ENCODE measurements around the gene ARL4C. TPM values are rescaled to one million over a fixed set of nuclear protein-coding genes. Genes with fewer than 3 reads are reported as not detected.

The ARL4C gene, protein sequence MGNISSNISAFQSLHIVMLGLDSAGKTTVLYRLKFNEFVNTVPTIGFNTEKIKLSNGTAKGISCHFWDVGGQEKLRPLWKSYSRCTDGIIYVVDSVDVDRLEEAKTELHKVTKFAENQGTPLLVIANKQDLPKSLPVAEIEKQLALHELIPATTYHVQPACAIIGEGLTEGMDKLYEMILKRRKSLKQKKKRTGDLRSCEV
- 10 to 100 TPM; 44.4 to 44.7 TPM for total RNA-seq

DNA sequence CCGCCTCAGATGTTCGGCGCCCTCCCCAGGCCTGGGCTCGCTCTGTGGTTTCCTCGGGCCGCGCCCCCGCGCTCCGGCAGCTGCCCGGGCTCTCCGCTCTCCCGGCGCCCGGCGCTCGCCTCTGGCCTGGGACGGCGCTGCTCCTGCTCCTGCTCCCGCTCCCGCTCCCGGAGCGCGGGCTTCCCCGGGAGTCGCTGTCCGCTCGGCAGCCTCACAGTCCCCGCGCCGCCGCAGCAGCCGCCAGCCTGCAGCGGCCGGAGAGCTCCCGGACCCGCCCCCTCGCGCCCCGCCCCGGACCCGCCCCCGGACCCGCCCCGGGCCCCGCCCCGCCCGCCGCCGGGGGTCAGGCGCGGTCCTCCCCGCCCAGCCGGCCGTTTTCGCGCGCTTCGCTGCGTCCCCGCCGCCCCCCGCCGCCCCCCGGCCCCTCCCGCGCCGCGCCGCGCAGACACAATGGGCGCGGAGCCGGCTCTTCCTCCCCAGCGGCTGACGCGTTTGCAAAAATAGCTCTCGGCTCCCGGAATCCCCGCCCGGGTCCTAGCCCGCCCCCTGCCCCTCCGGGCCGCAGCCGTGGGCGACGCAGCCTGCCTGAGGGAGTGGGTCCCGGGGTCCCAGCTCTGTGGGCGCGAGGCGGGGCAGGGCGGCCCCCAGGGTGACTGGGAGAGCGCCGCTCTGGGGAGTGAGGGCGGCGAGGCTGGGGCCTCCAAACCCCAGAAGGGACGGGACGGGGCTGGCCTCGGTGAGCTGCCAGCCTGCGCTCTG lies at the start of gene ARL4C:
Gene ARL4C, minus strand, starts transcription at position 247 of the 759 bp plus-strand sequence. CDS start 495 bp downstream, outside the sequence.
- POLR2A ChIA-PET: interaction anchor here (0.6 to 6.5 kb wide), 11 partner anchors 13 to 361 kb away, joined by 3 to 93 read pairs (median 9); no protein-coding TSS in a partner anchor
- Mint-ChIP-seq H3K36me3 (peaks cover 31% of the 10 kb centered on the region), H3K27ac (peak within 1 kb of the TSS; percentile 97), H3K4me3 (peak within 1 kb of the TSS; percentile 96), H3K9me3 (no peaks in the 10 kb centered on the region), H3K4me1 (ENCODE audit: low read depth) (peaks cover 38% of the 10 kb centered on the region), H3K27me3 (no peaks in the 10 kb centered on the region)
- CTCF ChIA-PET: interaction anchor here (0.6 to 4.4 kb wide), 13 partner anchors 8 to 366 kb away, joined by 3 to 90 read pairs (median 5); no protein-coding TSS in a partner anchor
- intact Hi-C loops (cut with micrococcal nuclease): no loop called here
- DNase-seq: peak; percentile 77

DNA sequence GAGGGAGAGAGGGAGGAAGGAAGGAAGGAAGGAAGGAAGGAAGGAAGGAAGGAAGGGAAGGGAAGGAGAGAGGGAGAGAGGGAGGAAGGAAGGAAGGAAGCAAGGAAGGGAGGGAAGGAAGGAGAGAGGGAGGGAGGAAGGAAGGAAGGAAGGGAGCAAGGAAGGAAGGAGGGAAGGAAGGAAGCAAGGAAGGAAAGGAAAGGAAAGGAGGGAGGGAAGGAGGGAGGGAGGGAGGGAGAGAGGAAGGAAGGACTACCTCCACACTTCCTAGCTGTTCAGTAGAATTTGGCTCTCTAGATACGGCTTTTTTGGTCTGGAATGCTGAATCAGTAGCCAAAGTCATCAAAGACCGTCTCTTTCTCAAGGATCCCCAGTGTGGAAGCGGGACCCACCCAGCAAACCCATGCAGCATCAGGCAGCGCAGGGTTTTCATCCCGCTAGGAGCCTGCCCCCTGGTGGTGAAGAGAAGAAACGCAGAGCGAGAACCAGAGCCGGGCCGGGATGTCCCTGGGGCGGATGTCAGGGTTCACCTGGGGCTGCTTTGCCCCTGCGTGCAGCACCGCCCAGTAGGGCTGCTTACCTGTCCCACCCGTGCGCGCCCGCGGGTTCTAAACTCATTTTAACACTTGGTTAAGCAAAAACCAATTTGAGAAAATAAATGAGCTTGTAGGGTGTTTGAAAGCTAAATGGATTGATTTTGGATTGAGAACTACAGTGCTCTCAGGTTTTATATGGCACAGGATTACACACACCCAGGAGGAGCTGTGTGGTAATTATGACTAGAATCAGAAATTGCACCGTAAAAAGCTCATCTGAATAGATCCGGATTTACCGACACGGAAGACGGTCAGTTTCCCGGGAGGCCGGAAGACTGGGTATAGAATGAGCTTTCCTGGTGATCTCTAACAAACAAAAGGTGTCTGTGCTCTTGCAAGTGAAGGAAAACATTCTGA lies 48.1 kb upstream of the ARL4C start:
- POLR2A ChIA-PET: no interaction called here
- CTCF ChIA-PET: interaction anchor here (0.6 to 2.3 kb wide), 50 partner anchors 9 to 1198 kb away, joined by 3 to 39 read pairs (median 4); partner anchors contain the start of gene ARL4C

DNA sequence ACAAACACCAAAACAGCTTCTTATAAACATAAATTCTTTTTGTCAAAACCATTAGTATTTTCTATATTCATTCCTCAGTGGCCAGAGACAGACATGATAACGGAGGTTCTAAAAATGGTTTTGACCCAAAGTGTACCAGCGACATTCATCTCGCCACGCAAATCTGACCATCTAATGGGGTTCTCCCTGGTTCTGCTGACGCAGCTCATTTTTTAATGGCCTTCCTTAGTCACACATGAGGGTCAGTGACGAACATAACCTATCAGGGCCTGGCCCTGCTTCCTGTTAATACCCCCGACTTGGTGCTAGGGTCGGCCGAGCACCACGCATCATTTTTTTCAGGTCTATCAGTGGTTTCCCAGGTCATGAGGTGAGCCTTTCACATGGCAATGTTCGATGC lies 45.9 kb upstream of the ARL4C start:
- Mint-ChIP-seq H3K27ac (no peak overlapping the region), H3K4me3 (no peak overlapping the region), H3K36me3 (no peaks in the 10 kb centered on the region), H3K9me3 (no peaks in the 10 kb centered on the region), H3K4me1 (ENCODE audit: low read depth) (no peaks in the 10 kb centered on the region), H3K27me3 (no peaks in the 10 kb centered on the region)
- intact Hi-C loops (cut with micrococcal nuclease): no loop called here
- CTCF ChIA-PET: interaction anchor here (2.0 kb wide), 1 partner anchor 407 kb away, joined by 6 read pairs; no protein-coding TSS in a partner anchor
- DNase-seq: no peak
- POLR2A ChIA-PET: no interaction called here

More for the DNA sequence above, 48.1 kb upstream of the ARL4C start:
- H3K9me3 Mint-ChIP-seq: no peaks in the 10 kb centered on the region
- peak; percentile 85 for DNase-seq
- H3K4me1 Mint-ChIP-seq (ENCODE audit: low read depth): no peaks in the 10 kb centered on the region
- no peaks in the 10 kb centered on the region for H3K36me3 Mint-ChIP-seq
- no peak overlapping the region for H3K4me3 Mint-ChIP-seq
- peaks cover 4% of the 10 kb centered on the region for H3K27me3 Mint-ChIP-seq
- H3K27ac Mint-ChIP-seq: no peak overlapping the region
- intact Hi-C loops (cut with micrococcal nuclease): loop anchor here (1.0 to 2.0 kb wide), 3 partner anchors 44 to 568 kb away; no protein-coding TSS in a partner anchor

DNA sequence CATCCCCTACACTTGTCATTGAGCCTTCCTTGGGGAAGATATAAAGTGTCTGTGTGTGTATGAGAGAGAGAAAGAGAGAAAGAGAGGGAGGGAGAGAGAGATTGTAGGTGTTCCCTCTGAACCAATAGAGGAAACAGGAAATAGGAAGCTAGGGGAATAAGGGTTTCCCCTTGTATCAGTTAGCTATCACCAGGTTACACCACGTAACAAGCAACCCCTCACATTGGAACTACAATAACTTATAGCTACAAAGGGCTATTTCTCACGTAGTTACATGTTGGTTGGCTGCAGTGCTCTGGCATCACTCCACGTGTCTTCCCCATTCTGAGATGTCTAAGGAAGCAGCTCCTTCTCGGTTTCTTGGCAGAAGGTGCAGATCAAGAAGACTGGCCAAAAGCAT lies 41.0 kb upstream of the ARL4C start:
- Mint-ChIP-seq H3K27me3 (peaks cover under 1% of the 10 kb centered on the region), H3K4me3 (no peak overlapping the region), H3K36me3 (no peaks in the 10 kb centered on the region), H3K9me3 (no peaks in the 10 kb centered on the region), H3K4me1 (ENCODE audit: low read depth) (no peaks in the 10 kb centered on the region), H3K27ac (no peak overlapping the region)
- ChIA-PET CTCF (interaction anchor here (1.3 to 1.5 kb wide), 2 partner anchors 28 to 402 kb away, joined by 3 read pairs; no protein-coding TSS in a partner anchor), POLR2A (no interaction called here)
- no peak for DNase-seq
- intact Hi-C loops (cut with micrococcal nuclease): no loop called here

DNA sequence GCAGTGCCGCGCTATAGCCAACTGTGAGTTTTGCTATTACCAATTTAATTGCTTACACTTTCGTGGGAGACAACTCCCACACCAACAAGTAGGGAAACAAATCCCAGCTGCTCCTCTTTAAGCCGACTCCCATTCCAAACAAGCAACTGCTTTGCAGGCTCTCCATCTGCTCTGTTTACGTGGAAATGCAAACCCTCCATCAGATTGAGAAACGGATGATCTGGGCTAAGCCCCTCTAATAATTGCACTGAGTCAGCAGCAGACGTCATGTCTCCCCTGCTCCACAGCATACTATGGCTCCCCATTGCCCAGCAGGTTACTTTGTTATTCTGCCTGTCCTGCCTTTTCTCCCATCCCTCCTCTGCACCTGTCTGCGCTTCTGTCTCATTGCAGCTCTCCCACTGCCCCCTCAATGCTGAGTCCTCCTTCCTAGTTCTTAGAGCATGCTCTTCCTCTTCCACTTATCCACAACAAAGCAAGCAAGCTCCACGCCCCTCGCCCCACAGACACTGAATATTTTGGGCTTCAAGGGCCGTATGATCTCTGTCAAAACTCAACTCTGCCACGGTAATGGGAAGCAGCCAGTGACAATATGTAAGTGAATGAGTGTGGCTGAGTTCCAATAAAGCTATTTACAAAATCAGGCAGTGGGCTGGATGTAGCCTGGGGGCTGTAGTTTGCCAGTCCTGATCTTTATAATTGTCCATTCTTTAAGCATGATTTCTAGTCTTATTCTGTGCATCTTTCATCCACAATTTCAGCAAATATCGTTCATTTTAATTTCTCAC lies 39.5 kb upstream of the ARL4C start:
- intact Hi-C loops (cut with micrococcal nuclease): no loop called here
- Mint-ChIP-seq H3K27ac (no peak overlapping the region), H3K9me3 (no peaks in the 10 kb centered on the region), H3K4me3 (no peak overlapping the region), H3K27me3 (peaks cover 8% of the 10 kb centered on the region), H3K36me3 (no peaks in the 10 kb centered on the region), H3K4me1 (ENCODE audit: low read depth) (no peaks in the 10 kb centered on the region)
- no peak for DNase-seq
- POLR2A ChIA-PET: no interaction called here
- CTCF ChIA-PET: interaction anchor here (1.1 to 3.9 kb wide), 2 partner anchors 9 to 401 kb away, joined by 3 to 19 read pairs; no protein-coding TSS in a partner anchor

DNA sequence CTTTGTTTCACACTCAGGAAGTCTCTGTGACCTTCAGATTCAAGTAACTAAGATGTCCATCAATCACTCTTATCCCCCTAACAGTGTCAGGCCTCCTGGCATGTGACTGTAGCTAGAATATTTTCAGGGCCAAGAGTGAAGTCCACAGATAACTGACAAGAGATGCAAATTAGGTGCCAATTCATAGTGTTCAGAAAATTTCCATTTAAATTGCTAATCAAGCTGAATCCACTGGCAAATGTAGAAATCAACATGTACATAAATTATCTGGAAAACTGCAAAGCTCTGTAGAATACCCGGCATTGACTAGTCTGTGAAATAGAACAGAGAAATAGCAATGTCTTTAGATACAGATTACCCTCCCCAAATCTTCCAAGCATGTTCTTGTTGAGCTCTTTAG lies 38.6 kb upstream of the ARL4C start:
- Mint-ChIP-seq H3K4me1 (ENCODE audit: low read depth) (no peaks in the 10 kb centered on the region), H3K9me3 (no peaks in the 10 kb centered on the region), H3K27me3 (peaks cover 11% of the 10 kb centered on the region), H3K36me3 (no peaks in the 10 kb centered on the region), H3K27ac (no peak overlapping the region), H3K4me3 (no peak overlapping the region)
- ChIA-PET POLR2A (no interaction called here), CTCF (interaction anchor here (3.9 kb wide), 1 partner anchor 10 kb away, joined by 19 read pairs; no protein-coding TSS in a partner anchor)
- no peak for DNase-seq
- intact Hi-C loops (cut with micrococcal nuclease): no loop called here

DNA sequence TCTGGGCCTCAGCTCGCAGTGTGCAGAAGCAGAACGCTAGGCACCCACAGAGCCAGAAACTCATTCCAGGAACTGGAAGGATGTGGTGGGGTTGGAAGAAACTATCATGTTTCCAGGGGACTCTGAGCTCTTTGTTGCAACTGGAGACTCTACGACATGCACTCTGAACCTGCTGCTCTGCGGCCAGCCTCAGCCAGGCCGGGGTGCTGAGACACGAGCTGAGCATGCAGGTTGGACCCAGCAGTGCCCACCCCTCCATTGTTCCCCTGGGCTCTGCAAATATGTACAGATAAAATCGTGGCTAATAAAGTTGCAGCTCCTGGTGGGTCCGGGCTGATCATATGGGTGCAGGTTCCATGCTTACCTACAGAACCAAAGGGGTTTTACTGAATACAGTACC lies 37.6 kb upstream of the ARL4C start:
- H3K27ac Mint-ChIP-seq: no peak overlapping the region
- H3K4me1 Mint-ChIP-seq (ENCODE audit: low read depth): no peaks in the 10 kb centered on the region
- no peaks in the 10 kb centered on the region for H3K36me3 Mint-ChIP-seq
- no peaks in the 10 kb centered on the region for H3K9me3 Mint-ChIP-seq
- no peak for DNase-seq
- intact Hi-C loops (cut with micrococcal nuclease): no loop called here
- no peak overlapping the region for H3K4me3 Mint-ChIP-seq
- POLR2A ChIA-PET: no interaction called here
- CTCF ChIA-PET: interaction anchor here (3.9 kb wide), 1 partner anchor 11 kb away, joined by 19 read pairs; no protein-coding TSS in a partner anchor
- peaks cover 13% of the 10 kb centered on the region for H3K27me3 Mint-ChIP-seq

DNA sequence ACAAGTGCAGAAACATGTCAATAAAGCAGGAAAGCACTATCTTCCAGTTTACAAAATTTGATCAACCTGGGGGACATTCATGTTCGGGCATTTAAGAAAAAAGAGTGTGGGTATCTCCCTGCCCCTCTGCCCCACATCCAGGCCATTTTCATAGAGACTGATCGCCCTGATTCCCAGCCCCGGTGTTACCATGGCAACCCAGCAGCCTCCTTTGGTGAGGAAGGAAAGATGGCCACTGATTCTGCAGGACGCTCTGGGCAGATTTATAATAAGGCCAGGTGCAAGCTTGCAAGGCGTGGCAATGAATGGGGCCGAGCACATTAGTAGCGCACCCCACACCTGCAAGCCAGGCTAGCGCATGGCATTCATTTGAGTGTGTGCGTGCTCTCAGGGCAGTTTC lies 36.7 kb upstream of the ARL4C start:
- H3K4me1 Mint-ChIP-seq (ENCODE audit: low read depth): no peaks in the 10 kb centered on the region
- CTCF ChIA-PET: interaction anchor here (3.9 kb wide), 1 partner anchor 12 kb away, joined by 19 read pairs; no protein-coding TSS in a partner anchor
- intact Hi-C loops (cut with micrococcal nuclease): no loop called here

DNA sequence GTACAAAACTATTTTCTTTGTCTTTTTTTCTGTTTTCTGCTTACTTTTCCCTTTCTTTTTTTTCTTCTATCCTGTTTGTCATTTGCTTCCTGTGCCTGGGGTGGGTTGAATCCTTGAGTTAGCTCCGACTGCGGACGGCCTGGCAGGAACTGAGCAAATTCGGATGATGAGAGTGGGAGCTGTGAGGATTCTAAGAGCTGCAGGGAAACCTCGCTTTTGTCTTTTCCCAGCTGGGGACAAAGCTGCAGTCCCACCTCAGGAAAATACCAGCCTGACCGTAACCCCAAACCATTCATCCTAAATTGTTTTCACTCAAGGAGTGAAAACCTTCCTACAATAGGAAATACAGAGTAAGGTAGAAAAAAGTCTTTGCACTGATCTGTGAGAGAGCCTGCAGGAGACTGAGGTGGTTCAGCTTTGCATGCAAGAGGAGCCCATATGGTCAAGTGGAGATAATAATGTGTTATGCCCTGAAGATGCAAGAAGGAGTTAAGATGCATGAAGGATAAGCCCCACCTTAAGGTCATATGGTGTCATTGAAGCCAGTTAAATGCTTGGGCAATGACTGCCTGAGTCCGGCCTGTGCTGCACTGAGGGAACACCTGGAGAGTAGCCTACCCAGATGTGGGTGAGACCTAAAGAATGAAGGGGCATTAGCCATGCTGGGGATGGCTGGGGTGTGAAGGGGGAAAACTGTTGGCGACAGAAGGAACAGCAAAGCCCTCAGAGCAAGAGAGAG lies 31.7 kb upstream of the ARL4C start:
- no peak overlapping the region for H3K27ac Mint-ChIP-seq
- POLR2A ChIA-PET: no interaction called here
- intact Hi-C loops (cut with micrococcal nuclease): no loop called here
- no peak overlapping the region for H3K4me3 Mint-ChIP-seq
- peaks cover 18% of the 10 kb centered on the region for H3K27me3 Mint-ChIP-seq
- CTCF ChIA-PET: no interaction called here
- H3K36me3 Mint-ChIP-seq: no peaks in the 10 kb centered on the region
- no peak for DNase-seq
- H3K9me3 Mint-ChIP-seq: peaks cover 9% of the 10 kb centered on the region
- H3K4me1 Mint-ChIP-seq (ENCODE audit: low read depth): no peaks in the 10 kb centered on the region

More for the DNA sequence above, 36.7 kb upstream of the ARL4C start:
- no peak for DNase-seq
- peaks cover 18% of the 10 kb centered on the region for H3K27me3 Mint-ChIP-seq
- no peak overlapping the region for H3K27ac Mint-ChIP-seq
- H3K4me3 Mint-ChIP-seq: no peak overlapping the region
- POLR2A ChIA-PET: no interaction called here
- no peaks in the 10 kb centered on the region for H3K9me3 Mint-ChIP-seq
- no peaks in the 10 kb centered on the region for H3K36me3 Mint-ChIP-seq

DNA sequence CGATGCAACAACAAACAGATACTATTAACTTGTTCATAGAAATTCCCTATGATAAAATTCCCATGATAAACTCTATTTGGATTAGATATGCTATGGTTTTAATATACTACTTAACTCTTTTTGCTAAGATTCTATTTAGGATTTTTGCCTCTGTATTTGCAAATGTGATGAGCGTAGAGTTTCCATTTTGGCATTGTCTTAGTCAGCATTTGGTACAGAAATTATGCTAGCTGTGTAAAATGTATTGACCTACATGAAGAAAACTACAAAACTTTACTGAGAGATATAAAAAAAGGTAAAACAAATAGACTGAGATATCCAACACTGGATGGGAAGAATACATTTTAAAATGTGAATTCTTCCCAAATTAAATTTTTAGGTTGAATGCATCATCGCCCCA lies 29.8 kb upstream of the ARL4C start:
- ChIA-PET POLR2A (no interaction called here), CTCF (no interaction called here)
- Mint-ChIP-seq H3K27me3 (peaks cover 12% of the 10 kb centered on the region), H3K4me1 (ENCODE audit: low read depth) (no peaks in the 10 kb centered on the region), H3K36me3 (no peaks in the 10 kb centered on the region), H3K9me3 (peaks cover 9% of the 10 kb centered on the region), H3K27ac (no peak overlapping the region), H3K4me3 (no peak overlapping the region)
- DNase-seq: no peak
- intact Hi-C loops (cut with micrococcal nuclease): no loop called here

DNA sequence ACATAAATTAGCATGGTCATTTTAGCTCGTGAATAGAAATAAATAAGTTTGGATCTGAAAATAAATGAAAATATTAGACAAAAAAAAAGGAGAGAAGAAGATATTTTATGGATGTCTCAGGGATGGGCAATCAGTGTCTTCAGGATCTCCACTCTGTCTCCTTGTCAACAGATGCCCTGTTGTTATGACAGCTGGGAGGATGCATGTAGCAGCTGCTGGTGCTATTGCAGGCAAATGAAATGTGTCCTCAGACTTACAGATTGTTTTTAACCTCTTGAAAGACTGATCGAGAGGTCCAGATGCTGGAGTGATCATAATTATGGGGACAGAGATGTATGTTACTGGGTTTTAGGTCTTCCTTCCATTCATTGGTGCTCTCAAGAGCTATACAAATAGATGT lies 24.7 kb upstream of the ARL4C start:
- H3K27ac Mint-ChIP-seq: no peak overlapping the region
- H3K4me1 Mint-ChIP-seq (ENCODE audit: low read depth): no peaks in the 10 kb centered on the region
- intact Hi-C loops (cut with micrococcal nuclease): no loop called here
- no peak for DNase-seq
- POLR2A ChIA-PET: no interaction called here
- H3K27me3 Mint-ChIP-seq: no peaks in the 10 kb centered on the region
- CTCF ChIA-PET: interaction anchor here (0.7 kb wide), 1 partner anchor 60 kb away, joined by 3 read pairs; no protein-coding TSS in a partner anchor
- no peak overlapping the region for H3K4me3 Mint-ChIP-seq
- peaks cover 9% of the 10 kb centered on the region for H3K9me3 Mint-ChIP-seq
- no peaks in the 10 kb centered on the region for H3K36me3 Mint-ChIP-seq
